ENCODE data around the gene MGAT4B.

MGAT4B gene

GRCh38 chr5:179776411-179776938, 30.2 kb downstream of the MGAT4B start:
- no peak overlapping the region for H3K4me3 ChIP-seq (ENCODE audit: low read depth, low read length)
- TF ChIP-seq, protein P1, sequence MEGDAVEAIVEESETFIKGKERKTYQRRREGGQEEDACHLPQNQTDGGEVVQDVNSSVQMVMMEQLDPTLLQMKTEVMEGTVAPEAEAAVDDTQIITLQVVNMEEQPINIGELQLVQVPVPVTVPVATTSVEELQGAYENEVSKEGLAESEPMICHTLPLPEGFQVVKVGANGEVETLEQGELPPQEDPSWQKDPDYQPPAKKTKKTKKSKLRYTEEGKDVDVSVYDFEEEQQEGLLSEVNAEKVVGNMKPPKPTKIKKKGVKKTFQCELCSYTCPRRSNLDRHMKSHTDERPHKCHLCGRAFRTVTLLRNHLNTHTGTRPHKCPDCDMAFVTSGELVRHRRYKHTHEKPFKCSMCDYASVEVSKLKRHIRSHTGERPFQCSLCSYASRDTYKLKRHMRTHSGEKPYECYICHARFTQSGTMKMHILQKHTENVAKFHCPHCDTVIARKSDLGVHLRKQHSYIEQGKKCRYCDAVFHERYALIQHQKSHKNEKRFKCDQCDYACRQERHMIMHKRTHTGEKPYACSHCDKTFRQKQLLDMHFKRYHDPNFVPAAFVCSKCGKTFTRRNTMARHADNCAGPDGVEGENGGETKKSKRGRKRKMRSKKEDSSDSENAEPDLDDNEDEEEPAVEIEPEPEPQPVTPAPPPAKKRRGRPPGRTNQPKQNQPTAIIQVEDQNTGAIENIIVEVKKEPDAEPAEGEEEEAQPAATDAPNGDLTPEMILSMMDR (IDR thresholded peaks at IDR 0.05; ENCODE audit: insufficient read depth, low read depth, low read length, missing control alignments), result no peak
- no peak for DNase-seq (ENCODE audit: low read depth)

GRCh38 chr5:179774442-179774841, 32.2 kb downstream of the MGAT4B start:
- no peak for DNase-seq (ENCODE audit: low read depth)
- no peak overlapping the region for H3K4me3 ChIP-seq (ENCODE audit: low read depth, low read length)
- TF ChIP-seq, protein P1 (IDR thresholded peaks at IDR 0.05; ENCODE audit: insufficient read depth, low read depth, low read length, missing control alignments), result no peak

DNA sequence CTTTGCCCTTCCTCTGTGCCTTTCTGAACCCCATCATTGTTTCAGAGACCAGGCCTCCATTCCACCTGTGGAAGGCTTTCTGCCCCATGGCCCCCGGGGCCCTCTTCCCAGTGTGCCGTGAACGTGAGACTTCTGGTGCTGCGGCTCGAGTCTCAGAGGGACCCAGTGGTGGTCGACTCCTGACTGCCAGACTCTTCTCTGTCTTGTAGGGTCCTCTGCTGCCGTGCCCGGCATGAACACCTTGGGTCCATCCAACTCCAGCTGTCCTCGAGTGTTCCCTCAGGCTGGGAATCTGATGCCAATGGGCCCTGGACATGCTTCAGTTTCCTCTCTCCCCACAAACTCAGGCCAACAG, 33.0 kb downstream of the MGAT4B start:
- no peak overlapping the region for H3K4me3 ChIP-seq (ENCODE audit: low read depth, low read length)
- DNase-seq (ENCODE audit: low read depth), result no peak
- TF ChIP-seq, protein P1 (IDR thresholded peaks at IDR 0.05; ENCODE audit: insufficient read depth, low read depth, low read length, missing control alignments), result no peak

GRCh38 chr5:179772351-179772750, 34.3 kb downstream of the MGAT4B start:
- H3K4me3 ChIP-seq (ENCODE audit: low read depth, low read length), result no peak overlapping the region
- DNase-seq (ENCODE audit: low read depth), result no peak
- TF ChIP-seq, protein P1 (IDR thresholded peaks at IDR 0.05; ENCODE audit: insufficient read depth, low read depth, low read length, missing control alignments), result no peak

DNA sequence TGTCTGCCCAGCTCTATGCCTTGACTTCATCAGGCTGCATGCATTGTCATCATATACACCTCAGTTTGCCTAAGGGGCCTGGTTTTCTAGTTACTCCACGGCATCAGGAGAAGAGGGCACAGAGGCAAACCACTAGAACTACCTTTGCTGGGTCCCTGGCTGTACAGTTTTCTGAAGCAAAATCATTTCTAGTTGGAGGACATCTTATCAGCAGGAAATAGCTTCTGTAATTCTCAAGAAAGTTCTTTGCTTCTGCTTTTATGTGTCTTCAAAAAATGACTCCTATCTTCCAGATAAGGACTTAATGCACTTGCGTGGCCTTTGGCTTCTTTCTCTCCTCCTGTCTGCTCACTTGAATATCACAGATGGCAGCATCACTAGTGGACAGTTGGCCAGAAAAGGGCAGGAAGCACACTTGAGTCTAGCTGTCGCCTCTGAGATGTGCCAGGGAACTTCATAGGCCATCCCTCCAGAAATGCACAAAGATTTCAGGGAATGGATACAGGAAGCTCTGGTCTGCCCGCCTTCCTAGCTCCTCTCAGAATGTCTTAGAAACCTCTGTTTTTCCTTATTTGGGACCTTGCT, 35.3 kb downstream of the MGAT4B start:
- TF ChIP-seq, protein P1 (IDR thresholded peaks at IDR 0.05; ENCODE audit: insufficient read depth, low read depth, low read length, missing control alignments), result no peak
- no peak overlapping the region for H3K4me3 ChIP-seq (ENCODE audit: low read depth, low read length)

GRCh38 chr5:179769796-179770195, 36.9 kb downstream of the MGAT4B start:
- DNase-seq (ENCODE audit: low read depth), result no peak
- TF ChIP-seq, protein P1 (IDR thresholded peaks at IDR 0.05; ENCODE audit: insufficient read depth, low read depth, low read length, missing control alignments), result no peak
- H3K4me3 ChIP-seq (ENCODE audit: low read depth, low read length), result no peak overlapping the region

More for the DNA sequence above, 35.3 kb downstream of the MGAT4B start:
- DNase-seq (ENCODE audit: low read depth), result no peak

- no peak for DNase-seq (ENCODE audit: low read depth)
- TF ChIP-seq, protein P1 (IDR thresholded peaks at IDR 0.05; ENCODE audit: insufficient read depth, low read depth, low read length, missing control alignments), result no peak
- no peak overlapping the region for H3K4me3 ChIP-seq (ENCODE audit: low read depth, low read length)
Measured at GRCh38 chr5:179769271-179769670, 37.4 kb downstream of the MGAT4B start.
